Spinal cord (tissue), 10 donors: Measurements from ENCODE around the gene CREB5. TPM values are rescaled to one million over a fixed set of nuclear protein-coding genes. Genes with fewer than 3 reads are reported as not detected.

ENCODE experiments used
- DNase-seq, 6 donors: peaks; one replicate each; pipeline versions ENCODE4 v3.0.0 to v3.0.0-alpha.2; 2013 to 2015; ENCODE audit warnings: low spot score in 6 of 6, low read depth in 4 of 6
- H3K27ac ChIP-seq: one replicate; pipeline ENCODE4 v1.5.1; 2013; ENCODE audit warnings: low read depth, low read length, control low read depth
- H3K27me3 ChIP-seq: one replicate; pipeline ENCODE4 v1.6.1; 2013; ENCODE audit warnings: low read length; ENCODE audit not compliant: control insufficient read depth, insufficient read depth
- H3K36me3 ChIP-seq: one replicate; pipeline ENCODE4 v1.6.1; 2013; ENCODE audit warnings: low read length; ENCODE audit not compliant: control insufficient read depth, insufficient read depth
- H3K4me1 ChIP-seq: one replicate; pipeline ENCODE4 v1.6.1; 2013; ENCODE audit warnings: low read length; ENCODE audit not compliant: control insufficient read depth, insufficient read depth
- H3K4me3 ChIP-seq: one replicate; pipeline ENCODE4 v1.5.1; 2013; ENCODE audit warnings: low read depth, low read length, control low read depth
- H3K9me3 ChIP-seq: one replicate; pipeline ENCODE4 v1.6.1; 2013; ENCODE audit warnings: low read length; ENCODE audit not compliant: control insufficient read depth, insufficient read depth
- WGBS: methylation state at CpG from one replicate; pipeline ENCODE4 v1.1.5; 2013; ENCODE audit warnings: missing lambda C conversion rate; ENCODE audit not compliant: insufficient coverage; 5-methylcytosine and 5-hydroxymethylcytosine counted together
- polyA plus RNA-seq, 2 donors: library from polyadenylated mRNA; unstranded; fragments of 120-200 nt; gene quantifications; one replicate each; pipeline ENCODE4 v1.2.1, GENCODE V29; 2013; ENCODE audit not compliant: insufficient read length in 2 of 2
- total RNA-seq, 2 donors: library from RNA; depleted of rRNA in 1 of 2; stranded (reverse); fragments of 120-200 nt in 1 of 2; fragments of >200 nt in 1 of 2; gene quantifications; one replicate each; pipeline versions ENCODE4 v1.2.3 to v1.2.4, GENCODE V29; 2013 to 2014
- donor health status: healthy.

Gene CREB5
- total and polyA plus RNA-seq, 4 donors = 15.3 to 34.3 (median 17.0) TPM

- no peaks in the 10 kb centered on the region for H3K9me3 ChIP-seq
- peak in 2 of 6 donors; percentile 42 to 44 for DNase-seq
- no peak overlapping the region for H3K4me3 ChIP-seq
- H3K4me1 ChIP-seq = peaks cover 9% of the 10 kb centered on the region
- no peak overlapping the region for H3K27ac ChIP-seq
- H3K36me3 ChIP-seq = no peaks in the 10 kb centered on the region
- 43% methylated on average over 2 of the region's 8 CpGs for WGBS
- H3K27me3 ChIP-seq = no peaks in the 10 kb centered on the region
Observed at GRCh38 chr7:28626624-28627262, 214.4 kb downstream of the CREB5 start.

- DNase-seq = no peak
- no peak overlapping the region for H3K27ac ChIP-seq
- WGBS = 71% methylated on average over 3 of the region's 5 CpGs
- H3K27me3 ChIP-seq = no peaks in the 10 kb centered on the region
- H3K4me3 ChIP-seq = no peak overlapping the region
- H3K36me3 ChIP-seq = no peaks in the 10 kb centered on the region
- H3K4me1 ChIP-seq = peaks cover 9% of the 10 kb centered on the region
- no peaks in the 10 kb centered on the region for H3K9me3 ChIP-seq
Observed at GRCh38 chr7:28627263-28627653, 214.9 kb downstream of the CREB5 start.

GRCh38 chr7:28627896-28628295 is 215.6 kb downstream of the CREB5 start:
- Histone ChIP-seq H3K27ac (no peak overlapping the region), H3K36me3 (no peaks in the 10 kb centered on the region), H3K9me3 (no peaks in the 10 kb centered on the region), H3K4me1 (peaks cover 9% of the 10 kb centered on the region), H3K27me3 (no peaks in the 10 kb centered on the region), H3K4me3 (no peak overlapping the region)
- WGBS = 87% methylated on average over 4 of the region's 4 CpGs
- DNase-seq = no peak

GRCh38 chr7:28629216-28629842 is 217.0 kb downstream of the CREB5 start:
- DNase-seq = peak in 3 of 6 donors; percentile 22 to 74 (median 36)
- Histone ChIP-seq H3K27me3 (no peaks in the 10 kb centered on the region), H3K4me3 (no peak overlapping the region), H3K36me3 (no peaks in the 10 kb centered on the region), H3K9me3 (no peaks in the 10 kb centered on the region), H3K4me1 (peaks cover 9% of the 10 kb centered on the region), H3K27ac (peak overlapping the region; percentile 49)
- 42% methylated on average over 4 of the region's 4 CpGs for WGBS

DNA sequence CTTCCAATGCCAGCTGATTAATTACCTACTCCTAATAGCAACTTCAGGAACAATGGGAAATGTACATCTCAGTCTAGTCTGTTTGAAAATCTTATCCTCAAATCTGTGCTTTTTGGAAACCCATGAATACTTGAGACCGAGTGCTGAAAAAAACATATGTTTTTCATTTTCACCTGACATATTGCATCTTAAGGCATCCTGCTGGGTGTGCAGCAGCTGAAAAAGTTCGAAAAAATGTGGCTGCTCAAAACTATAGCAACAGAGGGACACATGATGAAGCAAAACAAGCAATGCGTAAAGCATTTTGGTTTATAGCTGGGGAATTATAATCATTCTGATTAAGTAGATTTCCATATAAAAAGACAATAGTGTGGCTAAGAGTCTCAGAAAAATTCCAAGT is 218.0 kb downstream of the CREB5 start:
- no peak overlapping the region for H3K27ac ChIP-seq
- no peak overlapping the region for H3K4me3 ChIP-seq
- H3K27me3 ChIP-seq = no peaks in the 10 kb centered on the region
- H3K4me1 ChIP-seq = peaks cover 9% of the 10 kb centered on the region
- peak in 2 of 6 donors; percentile 38 to 53 for DNase-seq
- 57% methylated on average over 1 of the region's 3 CpGs for WGBS
- no peaks in the 10 kb centered on the region for H3K36me3 ChIP-seq
- no peaks in the 10 kb centered on the region for H3K9me3 ChIP-seq

DNA sequence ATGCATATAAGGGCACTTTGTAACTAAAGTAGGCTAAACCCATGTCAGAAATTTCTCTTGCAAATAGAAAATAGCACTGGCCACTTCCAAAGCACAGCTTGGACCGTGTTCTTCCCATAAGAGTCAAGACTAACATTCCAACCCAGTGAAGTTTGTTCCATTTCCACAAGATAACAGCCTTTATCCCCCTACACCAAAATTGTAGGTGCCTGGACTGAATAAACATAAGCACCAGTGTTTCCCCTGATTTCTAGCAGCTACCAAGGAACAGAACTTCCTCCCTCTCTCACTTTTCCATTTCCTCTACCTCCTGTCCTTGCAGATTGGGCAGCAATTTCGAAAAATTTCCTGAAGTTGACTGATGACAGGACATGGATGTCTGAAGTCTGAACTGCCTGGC is 219.7 kb downstream of the CREB5 start:
- Histone ChIP-seq H3K4me1 (peaks cover 9% of the 10 kb centered on the region), H3K27me3 (no peaks in the 10 kb centered on the region), H3K9me3 (no peaks in the 10 kb centered on the region), H3K27ac (no peak overlapping the region), H3K4me3 (no peak overlapping the region), H3K36me3 (no peaks in the 10 kb centered on the region)
- WGBS = 93% methylated on average over 1 of the region's 2 CpGs
- no peak for DNase-seq

DNA sequence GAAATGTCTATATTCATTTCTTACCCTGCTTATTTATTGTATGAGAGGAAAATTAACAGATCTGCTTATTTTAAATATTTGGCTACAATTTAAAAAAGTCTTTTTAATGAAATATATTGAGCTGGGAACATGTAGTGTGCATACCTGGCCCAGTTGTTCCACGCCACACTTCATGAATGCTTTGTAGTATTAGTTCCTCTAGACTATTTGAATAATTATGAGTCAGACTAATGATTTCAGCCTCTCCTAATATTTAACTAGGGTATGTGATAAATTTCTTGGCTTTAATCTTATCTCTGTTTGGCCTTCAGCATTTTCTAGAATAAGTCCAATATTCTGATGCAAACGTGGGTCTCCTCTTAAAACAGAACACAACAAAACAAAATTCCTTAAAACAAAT is 226.6 kb downstream of the CREB5 start:
- no CpG with 5 or more reads among the region's 2 CpGs for WGBS
- no peaks in the 10 kb centered on the region for H3K4me1 ChIP-seq
- DNase-seq = no peak

GRCh38 chr7:28640001-28640400 is 227.7 kb downstream of the CREB5 start:
- whole genome bisulfite sequencing = 100% methylated on average over 1 of the region's 2 CpGs

More for the DNA sequence above, 226.6 kb downstream of the CREB5 start:
- no peaks in the 10 kb centered on the region for H3K9me3 ChIP-seq
- no peaks in the 10 kb centered on the region for H3K36me3 ChIP-seq
- no peaks in the 10 kb centered on the region for H3K27me3 ChIP-seq
- H3K4me3 ChIP-seq = no peak overlapping the region
- no peak overlapping the region for H3K27ac ChIP-seq

DNA sequence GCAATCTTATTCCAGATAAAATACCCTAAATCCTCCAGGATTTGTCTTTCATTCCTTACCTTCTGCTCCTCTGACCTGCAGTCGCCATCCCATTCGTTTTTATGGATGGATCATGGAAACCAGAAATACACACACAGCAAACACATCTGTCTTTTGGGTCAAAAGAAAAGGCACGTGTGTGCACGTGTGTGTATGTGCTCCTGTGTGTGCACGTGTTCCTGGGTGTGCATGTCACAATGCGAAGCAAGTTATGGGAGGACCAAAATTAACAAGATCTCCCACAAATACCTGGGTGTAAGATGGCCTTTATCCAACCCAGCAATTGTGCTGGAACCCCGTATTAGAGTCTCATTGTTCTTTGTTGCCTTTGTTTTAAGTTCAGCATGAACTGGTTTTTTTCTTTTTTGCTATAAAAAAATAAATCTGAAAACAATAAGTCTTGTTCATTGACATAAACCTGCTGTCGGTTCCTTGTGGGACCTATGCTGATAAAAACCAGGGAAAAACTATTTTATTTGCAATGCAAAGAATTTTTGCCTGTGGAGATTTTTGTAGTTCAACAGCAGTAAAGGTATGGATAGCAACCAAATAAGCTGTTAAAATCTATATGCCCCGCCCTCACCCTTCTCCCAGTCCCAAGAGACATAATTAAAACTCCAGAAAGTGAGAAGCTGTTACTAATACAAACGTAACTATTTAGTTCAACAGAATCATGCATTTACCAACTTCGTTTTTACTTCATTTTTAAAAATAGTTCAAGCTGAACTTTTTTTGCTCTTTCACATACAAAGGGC is 229.6 kb downstream of the CREB5 start:
- peaks cover 1% of the 10 kb centered on the region for H3K4me1 ChIP-seq
- no peaks in the 10 kb centered on the region for H3K27me3 ChIP-seq
- H3K4me3 ChIP-seq = no peak overlapping the region
- H3K9me3 ChIP-seq = no peaks in the 10 kb centered on the region
- 85% methylated on average over 6 of the region's 11 CpGs for WGBS
- H3K27ac ChIP-seq = no peak overlapping the region
- H3K36me3 ChIP-seq = no peaks in the 10 kb centered on the region
- no peak for DNase-seq

More at GRCh38 chr7:28640001-28640400, 227.7 kb downstream of the CREB5 start:
- Histone ChIP-seq H3K27ac (no peak overlapping the region), H3K4me1 (no peaks in the 10 kb centered on the region), H3K9me3 (no peaks in the 10 kb centered on the region), H3K27me3 (no peaks in the 10 kb centered on the region), H3K4me3 (no peak overlapping the region), H3K36me3 (no peaks in the 10 kb centered on the region)
- DNase-seq = no peak
